A549 (cell line): ENCODE data around the gene PRMT7. TPM values are rescaled to one million over a fixed set of nuclear protein-coding genes. Genes with fewer than 3 reads are reported as not detected.

Experiments used
- ATAC-seq, 2 experiments: fragments of 200-7000 bp in 1 of 2; fragments of >200 bp in 1 of 2; cut with Nextera tagmentation in 1 of 2; cut with Tn5 transposase in 1 of 2; 3 replicates each; pipeline versions ENCODE4 v1.8.0 to v1.9.1; 2018 to 2020; ENCODE audit warnings: mild to moderate bottlenecking in 1 of 2, moderate library complexity in 1 of 2
- CTCF ChIA-PET: fragments of 300-600 bp; sonication (Branson Sonifier 250); formaldehyde crosslinking; extraction: SDS; loops from one replicate; lab custom pipeline; 2021; ENCODE audit warnings: antibody characterized with exemption, inconsistent platforms; lab: Yijun Ruan, JAX
- POLR2A ChIA-PET: fragments of 350-600 bp; formaldehyde crosslinking; extraction: SDS; loops from one replicate; lab custom pipeline; 2021; ENCODE audit warnings: antibody characterized with exemption, inconsistent platforms; lab: Yijun Ruan, JAX
- DNase-seq, 2 experiments: peaks; one replicate each; pipeline versions ENCODE4 v3.0.0 to v3.0.0-alpha.2; 2011 to 2016; ENCODE audit warnings: low read depth in 1 of 2, low spot score in 1 of 2
- FAIRE-seq: peaks from 2 replicates; lab custom pipeline; 2011; peaks lifted over from hg19 to GRCh38; lab: Jason Lieb, UNC
- H3K27ac ChIP-seq, 2 experiments: fragments of >200 bp; sonication (Bioruptor Twin); formaldehyde crosslinking; 3 replicates each; pipeline ENCODE4 v1.5.1; 2016 to 2017
- H3K4me1 ChIP-seq: fragments of >200 bp; sonication (Bioruptor Twin); formaldehyde crosslinking; 3 replicates; pipeline ENCODE4 v1.6.1; 2016
- H3K4me2 ChIP-seq: fragments of >200 bp; sonication (Bioruptor Twin); formaldehyde crosslinking; 3 replicates; pipeline ENCODE4 v1.6.1; 2016
- H3K4me3 ChIP-seq: fragments of >200 bp; sonication (Bioruptor Twin); formaldehyde crosslinking; 3 replicates; pipeline ENCODE4 v1.5.1; 2016
- H3K9me3 ChIP-seq: fragments of >200 bp; sonication (Bioruptor Twin); formaldehyde crosslinking; 3 replicates; pipeline ENCODE4 v1.6.1; 2016
- BHLHE40 ChIP-seq: IDR thresholded peaks from 2 replicates; pipeline ENCODE4 v1.6.1; 2012; ENCODE audit warnings: low read depth, low read length, inconsistent platforms
- CBX2 ChIP-seq: fragments of 200-600 bp; sonication (generic); IDR thresholded peaks from 2 replicates; pipeline ENCODE4 v1.6.1; 2016; ENCODE audit warnings: low read depth, mild to moderate bottlenecking, borderline replicate concordance
- CBX8 ChIP-seq: fragments of 200-600 bp; sonication (generic); IDR thresholded peaks from 2 replicates; pipeline ENCODE4 v1.6.1; 2016
- CEBPB ChIP-seq, 2 experiments: fragments of >200 bp in 1 of 2; sonication (Bioruptor Twin) in 1 of 2; formaldehyde crosslinking in 1 of 2; IDR thresholded peaks; 2 replicates each; pipeline ENCODE4 v1.6.1; 2012 to 2016
- CHD4 ChIP-seq: fragments of 200-600 bp; sonication (generic); IDR thresholded peaks from 2 replicates; pipeline ENCODE4 v1.6.1; 2016; ENCODE audit warnings: antibody characterized with exemption, mild to moderate bottlenecking, borderline replicate concordance
- EHMT2 ChIP-seq: fragments of 200-600 bp; sonication (generic); IDR thresholded peaks from 2 replicates; pipeline ENCODE4 v1.6.1; 2016; ENCODE audit warnings: antibody characterized with exemption, low read depth, mild to moderate bottlenecking, moderate library complexity
- ESRRA ChIP-seq: fragments of 150-350 bp; IDR thresholded peaks from 2 replicates; pipeline ENCODE4 v1.6.1; 2014; ENCODE audit warnings: mild to moderate bottlenecking, low read length, borderline replicate concordance
- FOSL2 ChIP-seq, 2 experiments: fragments of 450-650 bp in 1 of 2; fragments of >200 bp in 1 of 2; sonication (Bioruptor Twin) in 1 of 2; formaldehyde crosslinking; IDR thresholded peaks; 2 replicates each; pipeline versions ENCODE4 v1.5.0 to v1.6.1; 2016 to 2020; ENCODE audit warnings: mild to moderate bottlenecking in 1 of 2, moderate library complexity in 1 of 2
- GATA3 ChIP-seq: IDR thresholded peaks from 2 replicates; pipeline ENCODE4 v1.6.1; 2012; ENCODE audit warnings: borderline replicate concordance
- HOXA7 ChIP-seq: fragments of 250-450 bp; sonication (Bioruptor Pico); IDR thresholded peaks from 2 replicates; pipeline ENCODE4 v1.5.0; 2020; ENCODE audit warnings: mild to moderate bottlenecking, moderate library complexity
- HOXB13 ChIP-seq: fragments of 250-450 bp; sonication (Bioruptor Pico); IDR thresholded peaks from 2 replicates; pipeline ENCODE4 v1.5.0; 2020; ENCODE audit warnings: low read depth, mild to moderate bottlenecking, moderate library complexity
- HOXB5 ChIP-seq: fragments of 250-450 bp; sonication (Bioruptor Pico); IDR thresholded peaks from 2 replicates; pipeline ENCODE4 v1.5.0; 2020; ENCODE audit warnings: mild to moderate bottlenecking, moderate library complexity
- JUNB ChIP-seq: fragments of >200 bp; sonication (Bioruptor Twin); formaldehyde crosslinking; IDR thresholded peaks from 2 replicates; pipeline ENCODE4 v1.6.1; 2016
- KDM1A ChIP-seq: fragments of 200-600 bp; sonication (generic); IDR thresholded peaks from 2 replicates; pipeline ENCODE4 v1.6.1; 2016; ENCODE audit warnings: low read depth, mild to moderate bottlenecking
- MAFK ChIP-seq: fragments of 450-650 bp; IDR thresholded peaks from 2 replicates; pipeline ENCODE4 v1.6.1; 2014; ENCODE audit not compliant: partially characterized antibody
- MAZ ChIP-seq: fragments of 150-350 bp; IDR thresholded peaks from 2 replicates; pipeline ENCODE4 v1.6.1; 2014; ENCODE audit warnings: antibody characterized with exemption, low read depth, low read length, borderline replicate concordance
- NR3C1 ChIP-seq: fragments of >200 bp; sonication (Bioruptor Twin); formaldehyde crosslinking; IDR thresholded peaks from 3 replicates; pipeline ENCODE4 v1.6.1; 2017
- POLR2AphosphoS2 ChIP-seq: conservative IDR thresholded peaks from 2 replicates; pipeline ENCODE4 v1.6.1; 2012; ENCODE audit warnings: low read length, improper control_type of control experiment, inconsistent platforms
- RAD21 ChIP-seq, 2 experiments: fragments of >200 bp in 1 of 2; sonication (Bioruptor Twin) in 1 of 2; formaldehyde crosslinking in 1 of 2; IDR thresholded peaks in 1 of 2; conservative IDR thresholded peaks in 1 of 2; 2 replicates in 1 of 2; 3 replicates in 1 of 2; pipeline ENCODE4 v1.6.1; 2012 to 2018; ENCODE audit warnings: inconsistent platforms in 1 of 2
- RCOR1 ChIP-seq: fragments of 150-350 bp; IDR thresholded peaks from 2 replicates; pipeline ENCODE4 v1.6.1; 2014; ENCODE audit warnings: antibody characterized with exemption, low read length, low read depth
- SREBF2 ChIP-seq: fragments of 450-650 bp; IDR thresholded peaks from 2 replicates; pipeline ENCODE4 v1.6.1; 2014; ENCODE audit warnings: mild to moderate bottlenecking, moderate library complexity
- ZC3H11A ChIP-seq: fragments of 450-650 bp; IDR thresholded peaks from 2 replicates; pipeline ENCODE4 v1.6.1; 2014; ENCODE audit warnings: antibody characterized with exemption, mild to moderate bottlenecking
- ZNF302 ChIP-seq: fragments of 250-450 bp; sonication (Bioruptor Pico); IDR thresholded peaks from 2 replicates; pipeline ENCODE4 v1.9.0; 2021; ENCODE audit warnings: inconsistent platforms, mild to moderate bottlenecking, moderate library complexity
- WGBS: methylation state at CpG from one replicate; pipeline ENCODE4 v1.1.6; 2017; ENCODE audit errors: missing lambda C conversion rate; 5-methylcytosine and 5-hydroxymethylcytosine counted together
- polyA plus RNA-seq, 4 experiments: library from polyadenylated mRNA; depleted of rRNA in 3 of 4; stranded (reverse); fragments of >200 nt; fragmentation: RNase III in 1 of 4; extraction: RNeasy Plus Mini Kit Qiagen cat#74134 plus additional on column Dnase treatment in 1 of 4; gene quantifications; 2 replicates in 3 of 4; 3 replicates in 1 of 4; pipeline ENCODE4 v1.2.3, GENCODE V29; 2011 to 2017
- TF ChIP-seq, protein P1 (sequence below): fragments of 250-450 bp; sonication (Bioruptor Pico); IDR thresholded peaks from 2 replicates; pipeline ENCODE4 v1.5.0; 2021; ENCODE audit warnings: mild to moderate bottlenecking, moderate library complexity, borderline replicate concordance
- TF ChIP-seq, protein P2 (sequence below): fragments of 450-650 bp; IDR thresholded peaks from 2 replicates; pipeline ENCODE4 v1.6.1; 2014; ENCODE audit warnings: antibody characterized with exemption
- TF ChIP-seq, protein P3 (sequence below): fragments of 200-600 bp; sonication (generic); IDR thresholded peaks from 2 replicates; pipeline ENCODE4 v1.6.1; 2016; ENCODE audit warnings: antibody characterized with exemption, mild to moderate bottlenecking, moderate library complexity
- TF ChIP-seq, protein P4 (sequence below): fragments of 150-350 bp; IDR thresholded peaks from 2 replicates; pipeline ENCODE4 v1.6.1; 2014; ENCODE audit warnings: low read depth, mild to moderate bottlenecking, low read length
- TF ChIP-seq, protein P5 (sequence below): IDR thresholded peaks from 2 replicates; pipeline ENCODE4 v1.6.1; 2012; ENCODE audit warnings: low read depth, borderline replicate concordance

PRMT7 gene
- polyA plus RNA-seq, 2 of the 4 experiments (the other 2 are of a cell fraction): 37.1 to 44.7 TPM

DNA sequence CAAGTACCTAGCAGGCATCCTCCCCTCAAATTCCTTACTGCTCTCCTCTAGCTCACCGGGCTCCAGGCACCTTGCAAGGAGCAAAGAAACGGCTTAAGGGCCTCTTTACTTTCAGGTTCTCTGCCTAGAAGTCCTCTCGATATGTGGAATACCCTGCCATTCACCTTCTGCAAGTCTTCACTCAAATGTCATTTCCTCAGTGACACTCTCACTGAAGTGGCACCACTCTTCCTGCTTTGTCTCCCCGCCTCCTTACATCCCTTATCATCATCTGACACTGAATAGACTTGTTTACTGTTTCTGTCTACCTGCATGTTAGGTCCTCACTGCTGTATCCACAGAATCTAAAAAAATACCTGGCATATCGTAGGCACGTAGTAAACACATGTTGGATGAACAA is 1.0 kb upstream of the PRMT7 start:
- DNase-seq (no peak), FAIRE-seq (no peak), ATAC-seq (no peak)
- 39% methylated on average over 6 of the region's 6 CpGs for WGBS
- peak overlapping the region; percentile 92 for H3K4me2 ChIP-seq
- TF ChIP-seq RCOR1 (no peak), SREBF2 (no peak), ESRRA (no peak), ZNF302 (no peak), BHLHE40 (no peak), HOXB13 (CRISPR knock-in tag) (no peak), KDM1A (no peak), HOXA7 (CRISPR knock-in tag) (no peak), NR3C1 (no peak), POLR2AphosphoS2 (no peak), MAFK (no peak), CEBPB (IDR thresholded peaks at IDR 0.05) (no peak), CHD4 (no peak), MAZ (no peak), FOSL2 (IDR thresholded peaks at IDR 0.05) (no peak), FOSL2 (CRISPR knock-in tag; IDR thresholded peaks at IDR 0.05) (no peak), ZC3H11A (no peak), RAD21 (conservative IDR thresholded peaks at IDR 0.05 in 1 of 2, IDR thresholded peaks at IDR 0.05 in 1 of 2) (no peak)
- TF ChIP-seq, protein P1, sequence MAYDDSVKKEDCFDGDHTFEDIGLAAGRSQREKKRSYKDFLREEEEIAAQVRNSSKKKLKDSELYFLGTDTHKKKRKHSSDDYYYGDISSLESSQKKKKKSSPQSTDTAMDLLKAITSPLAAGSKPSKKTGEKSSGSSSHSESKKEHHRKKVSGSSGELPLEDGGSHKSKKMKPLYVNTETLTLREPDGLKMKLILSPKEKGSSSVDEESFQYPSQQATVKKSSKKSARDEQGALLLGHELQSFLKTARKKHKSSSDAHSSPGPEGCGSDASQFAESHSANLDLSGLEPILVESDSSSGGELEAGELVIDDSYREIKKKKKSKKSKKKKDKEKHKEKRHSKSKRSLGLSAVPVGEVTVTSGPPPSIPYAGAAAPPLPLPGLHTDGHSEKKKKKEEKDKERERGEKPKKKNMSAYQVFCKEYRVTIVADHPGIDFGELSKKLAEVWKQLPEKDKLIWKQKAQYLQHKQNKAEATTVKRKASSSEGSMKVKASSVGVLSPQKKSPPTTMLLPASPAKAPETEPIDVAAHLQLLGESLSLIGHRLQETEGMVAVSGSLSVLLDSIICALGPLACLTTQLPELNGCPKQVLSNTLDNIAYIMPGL: no peak
- TF ChIP-seq, protein P2, sequence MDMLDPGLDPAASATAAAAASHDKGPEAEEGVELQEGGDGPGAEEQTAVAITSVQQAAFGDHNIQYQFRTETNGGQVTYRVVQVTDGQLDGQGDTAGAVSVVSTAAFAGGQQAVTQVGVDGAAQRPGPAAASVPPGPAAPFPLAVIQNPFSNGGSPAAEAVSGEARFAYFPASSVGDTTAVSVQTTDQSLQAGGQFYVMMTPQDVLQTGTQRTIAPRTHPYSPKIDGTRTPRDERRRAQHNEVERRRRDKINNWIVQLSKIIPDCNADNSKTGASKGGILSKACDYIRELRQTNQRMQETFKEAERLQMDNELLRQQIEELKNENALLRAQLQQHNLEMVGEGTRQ: no peak
- TF ChIP-seq, protein P3, sequence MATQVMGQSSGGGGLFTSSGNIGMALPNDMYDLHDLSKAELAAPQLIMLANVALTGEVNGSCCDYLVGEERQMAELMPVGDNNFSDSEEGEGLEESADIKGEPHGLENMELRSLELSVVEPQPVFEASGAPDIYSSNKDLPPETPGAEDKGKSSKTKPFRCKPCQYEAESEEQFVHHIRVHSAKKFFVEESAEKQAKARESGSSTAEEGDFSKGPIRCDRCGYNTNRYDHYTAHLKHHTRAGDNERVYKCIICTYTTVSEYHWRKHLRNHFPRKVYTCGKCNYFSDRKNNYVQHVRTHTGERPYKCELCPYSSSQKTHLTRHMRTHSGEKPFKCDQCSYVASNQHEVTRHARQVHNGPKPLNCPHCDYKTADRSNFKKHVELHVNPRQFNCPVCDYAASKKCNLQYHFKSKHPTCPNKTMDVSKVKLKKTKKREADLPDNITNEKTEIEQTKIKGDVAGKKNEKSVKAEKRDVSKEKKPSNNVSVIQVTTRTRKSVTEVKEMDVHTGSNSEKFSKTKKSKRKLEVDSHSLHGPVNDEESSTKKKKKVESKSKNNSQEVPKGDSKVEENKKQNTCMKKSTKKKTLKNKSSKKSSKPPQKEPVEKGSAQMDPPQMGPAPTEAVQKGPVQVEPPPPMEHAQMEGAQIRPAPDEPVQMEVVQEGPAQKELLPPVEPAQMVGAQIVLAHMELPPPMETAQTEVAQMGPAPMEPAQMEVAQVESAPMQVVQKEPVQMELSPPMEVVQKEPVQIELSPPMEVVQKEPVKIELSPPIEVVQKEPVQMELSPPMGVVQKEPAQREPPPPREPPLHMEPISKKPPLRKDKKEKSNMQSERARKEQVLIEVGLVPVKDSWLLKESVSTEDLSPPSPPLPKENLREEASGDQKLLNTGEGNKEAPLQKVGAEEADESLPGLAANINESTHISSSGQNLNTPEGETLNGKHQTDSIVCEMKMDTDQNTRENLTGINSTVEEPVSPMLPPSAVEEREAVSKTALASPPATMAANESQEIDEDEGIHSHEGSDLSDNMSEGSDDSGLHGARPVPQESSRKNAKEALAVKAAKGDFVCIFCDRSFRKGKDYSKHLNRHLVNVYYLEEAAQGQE: no peak
- ChIA-PET POLR2A (interaction anchor here (1.7 to 3.1 kb wide), 2 partner anchors 45 to 72 kb away, joined by 8 to 47 read pairs; partner anchors contain the start of gene SLC7A6), CTCF (interaction anchor here (1.7 to 3.2 kb wide), 3 partner anchors 46 to 68 kb away, joined by 6 to 10 read pairs (median 8); partner anchors contain the start of gene SLC7A6)
- peak overlapping the region; percentile 83 to 90 for H3K27ac ChIP-seq
- peaks cover 21% of the 10 kb centered on the region for H3K4me1 ChIP-seq
- H3K4me3 ChIP-seq: peak overlapping the region; percentile 91
- no peaks in the 10 kb centered on the region for H3K9me3 ChIP-seq

DNA sequence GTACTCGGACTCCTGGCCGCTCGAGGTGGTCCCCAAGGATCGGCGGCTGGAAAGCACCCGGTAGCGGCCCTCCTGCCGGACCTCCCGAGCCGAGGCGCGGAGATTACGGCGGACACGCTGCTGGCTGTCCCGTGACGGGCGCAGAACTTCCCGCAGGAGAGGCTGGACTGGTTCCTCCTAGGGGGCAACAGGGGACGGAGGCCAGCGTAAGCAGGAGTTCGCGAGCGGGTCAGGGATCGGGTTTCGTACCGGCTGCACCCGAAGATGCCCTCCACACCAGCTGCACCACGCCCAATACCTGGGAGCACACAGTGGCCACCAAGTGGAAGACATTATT is 414 bp upstream of the PRMT7 start:
- ATAC-seq: peak; percentile 73 to 79
- H3K4me2 ChIP-seq: peak overlapping the region; percentile 92
- peak overlapping the region; percentile 83 to 90 for H3K27ac ChIP-seq
- ChIA-PET POLR2A (interaction anchor here (0.5 to 3.1 kb wide), 16 partner anchors 9 to 933 kb away, joined by 3 to 47 read pairs (median 5); partner anchors contain the start of gene SLC7A6), CTCF (interaction anchor here (0.8 to 3.2 kb wide), 16 partner anchors 9 to 69 kb away, joined by 3 to 20 read pairs (median 4); partner anchors contain the start of gene SLC7A6)
- no peaks in the 10 kb centered on the region for H3K9me3 ChIP-seq
- peaks cover 21% of the 10 kb centered on the region for H3K4me1 ChIP-seq
- FAIRE-seq: no peak
- under 1% methylated on average over 19 of the region's 29 CpGs for WGBS
- peak overlapping the region; percentile 91 for H3K4me3 ChIP-seq
- no peak for DNase-seq
- TF ChIP-seq, protein P4, sequence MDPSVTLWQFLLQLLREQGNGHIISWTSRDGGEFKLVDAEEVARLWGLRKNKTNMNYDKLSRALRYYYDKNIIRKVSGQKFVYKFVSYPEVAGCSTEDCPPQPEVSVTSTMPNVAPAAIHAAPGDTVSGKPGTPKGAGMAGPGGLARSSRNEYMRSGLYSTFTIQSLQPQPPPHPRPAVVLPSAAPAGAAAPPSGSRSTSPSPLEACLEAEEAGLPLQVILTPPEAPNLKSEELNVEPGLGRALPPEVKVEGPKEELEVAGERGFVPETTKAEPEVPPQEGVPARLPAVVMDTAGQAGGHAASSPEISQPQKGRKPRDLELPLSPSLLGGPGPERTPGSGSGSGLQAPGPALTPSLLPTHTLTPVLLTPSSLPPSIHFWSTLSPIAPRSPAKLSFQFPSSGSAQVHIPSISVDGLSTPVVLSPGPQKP: no peak
- no peak for TF ChIP-seq JUNB
- no peak for TF ChIP-seq EHMT2
- TF ChIP-seq CBX8: no peak
- no peak for TF ChIP-seq SREBF2
- no peak for TF ChIP-seq ESRRA
- no peak for TF ChIP-seq HOXB5
- TF ChIP-seq RCOR1: no peak
- TF ChIP-seq MAFK: no peak
- TF ChIP-seq BHLHE40: no peak
- no peak for TF ChIP-seq CBX2
- TF ChIP-seq, protein P2: no peak
- no peak for TF ChIP-seq HOXA7 (CRISPR knock-in tag)
- TF ChIP-seq GATA3: no peak
- TF ChIP-seq, protein P5, sequence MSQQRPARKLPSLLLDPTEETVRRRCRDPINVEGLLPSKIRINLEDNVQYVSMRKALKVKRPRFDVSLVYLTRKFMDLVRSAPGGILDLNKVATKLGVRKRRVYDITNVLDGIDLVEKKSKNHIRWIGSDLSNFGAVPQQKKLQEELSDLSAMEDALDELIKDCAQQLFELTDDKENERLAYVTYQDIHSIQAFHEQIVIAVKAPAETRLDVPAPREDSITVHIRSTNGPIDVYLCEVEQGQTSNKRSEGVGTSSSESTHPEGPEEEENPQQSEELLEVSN: no peak
